Activated naive CD4-positive, alpha-beta T cell treated with Interleukin-2 at 50 U/mL for 16 hours (primary cell): ENCODE data around the gene UVSSA.
A peak's percentile ranks its signal among the peaks of the same experiment; 100 is the strongest.
"Not testable (repeated sequence)": the region's sequence is repeated elsewhere in the genome, so short reads cannot be mapped to it uniquely, and the experiment has no call there.

Source experiments
- DNase-seq: peaks from one replicate; pipeline ENCODE4 v3.0.0-alpha.2; 2020

UVSSA gene

GRCh38 chr4:1317177-1318045 lies 29.6 kb upstream of the UVSSA start:
- DNase-seq, result no peak

GRCh38 chr4:1318046-1318375 lies 29.0 kb upstream of the UVSSA start:
- DNase-seq, result no peak

- peak; percentile 21 for DNase-seq
Observed at GRCh38 chr4:1318488-1319213, 28.4 kb upstream of the UVSSA start.

- DNase-seq, result no peak
Observed at GRCh38 chr4:1321486-1321885, 25.5 kb upstream of the UVSSA start.

- no peak for DNase-seq
Observed at GRCh38 chr4:1321946-1322650, 24.9 kb upstream of the UVSSA start.

- DNase-seq, result no peak
Observed at GRCh38 chr4:1323280-1323634, 23.8 kb upstream of the UVSSA start.

- DNase-seq, result no peak
Observed at GRCh38 chr4:1323635-1324442, 23.2 kb upstream of the UVSSA start.

GRCh38 chr4:1324443-1325175 lies 22.4 kb upstream of the UVSSA start:
- DNase-seq, result not testable (repeated sequence)

GRCh38 chr4:1325176-1325480 lies 21.9 kb upstream of the UVSSA start:
- DNase-seq, result no peak

GRCh38 chr4:1325681-1326635 lies 21.1 kb upstream of the UVSSA start:
- no peak for DNase-seq

GRCh38 chr4:1326751-1327525 lies 20.1 kb upstream of the UVSSA start:
- no peak for DNase-seq

- no peak for DNase-seq
Observed at GRCh38 chr4:1327526-1328266, 19.3 kb upstream of the UVSSA start.

GRCh38 chr4:1328267-1329155 lies 18.5 kb upstream of the UVSSA start:
- DNase-seq, result no peak

GRCh38 chr4:1329408-1330371 lies 17.3 kb upstream of the UVSSA start:
- peak; percentile 17 for DNase-seq

- DNase-seq, result peak; percentile 67
Observed at GRCh38 chr4:1330761-1331590, 16.0 kb upstream of the UVSSA start.

GRCh38 chr4:1331591-1332353 lies 15.2 kb upstream of the UVSSA start:
- no peak for DNase-seq
